Body of pancreas (tissue), 4 donors: ENCODE measurements around the gene TRAF1. TPM values are rescaled to one million over a fixed set of nuclear protein-coding genes. Genes with fewer than 3 reads are reported as not detected.

Experiments
- ATAC-seq: fragments of 150-250 bp; one replicate; pipeline ENCODE4 v1.9.1; 2016
- DNase-seq, 4 donors: peaks; one replicate each; pipeline ENCODE4 v3.0.0-alpha.2; 2019
- H3K27ac ChIP-seq, 4 donors: fragments of 200-600 bp; sonication (generic); 1 replicate in 3 of 4; 2 replicates in 1 of 4; pipeline versions ENCODE4 v1.5.1 to v1.6.1; 2016 to 2019; ENCODE audit warnings: mild to moderate bottlenecking in 1 of 4, mixed read lengths in 1 of 4, moderate library complexity in 1 of 4
- H3K27me3 ChIP-seq, 2 donors: fragments of 200-600 bp; sonication (generic); one replicate each; pipeline ENCODE4 v1.6.0; 2016; ENCODE audit warnings: mild to moderate bottlenecking in 1 of 2
- H3K36me3 ChIP-seq, 2 donors: fragments of 200-600 bp; sonication (generic); replicated peaks in 1 of 2; 2 replicates each; pipeline ENCODE4 v1.5.1; 2016; ENCODE audit warnings: low read depth in 2 of 2; ENCODE audit not compliant: insufficient read depth in 1 of 2
- H3K4me1 ChIP-seq: fragments of 200-600 bp; sonication (generic); one replicate; pipeline ENCODE4 v1.6.0; 2016
- H3K4me3 ChIP-seq, 2 donors: fragments of 200-600 bp; sonication (generic); 1 replicate in 1 of 2; 2 replicates in 1 of 2; pipeline ENCODE4 v1.5.1; 2016 to 2019
- H3K9me3 ChIP-seq, 3 donors: fragments of 200-600 bp; sonication (generic); 1 replicate in 2 of 3; 2 replicates in 1 of 3; pipeline ENCODE4 v1.5.1; 2016
- CTCF ChIP-seq, 7 experiments: fragments of 450-650 bp in 4 of 7; fragments of 200-600 bp in 3 of 7; sonication (generic) in 3 of 7; IDR thresholded peaks; one replicate each; pipeline ENCODE4 v1.5.1; 2016 to 2019; ENCODE audit warnings: antibody characterized with exemption in 7 of 7
- POLR2A ChIP-seq, 3 donors: fragments of 450-650 bp; IDR thresholded peaks; one replicate each; pipeline ENCODE4 v1.6.1; 2016; ENCODE audit warnings: antibody characterized with exemption in 3 of 3, mild to moderate bottlenecking in 2 of 3
- WGBS, 2 donors: methylation state at CpG; one replicate each; pipeline ENCODE4 v1.1.5; 2017; 5-methylcytosine and 5-hydroxymethylcytosine counted together
- intact Hi-C: fragments of 100-400 bp; cut with DNase I; formaldehyde crosslinking; loops from one replicate; pipeline ENCODE4 v1.15.1; 2023
- total RNA-seq, 2 donors: library from RNA; depleted of rRNA; stranded (reverse); fragments of >200 nt; gene quantifications; one replicate each; pipeline ENCODE4 v1.1.0, GENCODE V29; 2016

The TRAF1 gene
- total RNA-seq, 2 donors from 2014 or later, result 4.4 to 8.2 TPM

- Histone ChIP-seq H3K27me3 (no peaks in the 10 kb centered on the region), H3K4me3 (no peak overlapping the region), H3K9me3 (no peaks in the 10 kb centered on the region), H3K36me3 (no peaks in the 10 kb centered on the region), H3K4me1 (peaks cover 25% of the 10 kb centered on the region), H3K27ac (peak overlapping the region in 1 of 4 donors; percentile 30)
- DNase-seq (no peak), ATAC-seq (no peak)
- no peak for TF ChIP-seq CTCF (IDR thresholded peaks at IDR 0.05)
- TF ChIP-seq POLR2A (IDR thresholded peaks at IDR 0.05), result no peak
- intact Hi-C loops, result no loop called here
- WGBS, 2 donors, result 82% methylated on average over 6 of the region's 6 CpGs
Observed at GRCh38 chr9:120941046-120941770, 14.6 kb upstream of the TRAF1 start.

GRCh38 chr9:120940573-120940972, 14.0 kb upstream of the TRAF1 start:
- Histone ChIP-seq H3K4me3 (no peak overlapping the region), H3K27ac (no peak overlapping the region), H3K4me1 (peaks cover 32% of the 10 kb centered on the region), H3K36me3 (no peaks in the 10 kb centered on the region), H3K9me3 (no peaks in the 10 kb centered on the region), H3K27me3 (no peaks in the 10 kb centered on the region)
- 84 to 89% methylated on average over 10 of the region's 10 CpGs for WGBS, 2 donors
- TF ChIP-seq POLR2A (IDR thresholded peaks at IDR 0.05), result no peak
- TF ChIP-seq CTCF (IDR thresholded peaks at IDR 0.05), result no peak
- no peak for DNase-seq
- no peak for ATAC-seq
- intact Hi-C loops, result no loop called here

- no peaks in the 10 kb centered on the region for H3K36me3 ChIP-seq
- DNase-seq, result no peak
- H3K9me3 ChIP-seq, result no peaks in the 10 kb centered on the region
- TF ChIP-seq POLR2A (IDR thresholded peaks at IDR 0.05) (no peak), CTCF (IDR thresholded peaks at IDR 0.05) (no peak)
- peaks cover 44% of the 10 kb centered on the region for H3K4me1 ChIP-seq
- no peaks in the 10 kb centered on the region for H3K27me3 ChIP-seq
- no peak for ATAC-seq
- no peak overlapping the region for H3K27ac ChIP-seq
- 87 to 89% methylated on average over 3 of the region's 3 CpGs for WGBS, 2 donors
- intact Hi-C loops, result no loop called here
- no peak overlapping the region for H3K4me3 ChIP-seq
Observed at GRCh38 chr9:120938851-120939250, 12.3 kb upstream of the TRAF1 start.

- intact Hi-C loops, result no loop called here
- Histone ChIP-seq H3K36me3 (no peaks in the 10 kb centered on the region), H3K4me3 (no peak overlapping the region), H3K9me3 (no peaks in the 10 kb centered on the region), H3K27me3 (no peaks in the 10 kb centered on the region), H3K4me1 (peaks cover 39% of the 10 kb centered on the region), H3K27ac (no peak overlapping the region)
- ATAC-seq (no peak), DNase-seq (no peak)
- WGBS, 2 donors, result 39 to 57% methylated on average over 1 of the region's 1 CpG
- no peak for TF ChIP-seq CTCF (IDR thresholded peaks at IDR 0.05)
- no peak for TF ChIP-seq POLR2A (IDR thresholded peaks at IDR 0.05)
Observed at GRCh38 chr9:120937596-120937995, 11.0 kb upstream of the TRAF1 start.

GRCh38 chr9:120937127-120937526, 10.5 kb upstream of the TRAF1 start:
- H3K36me3 ChIP-seq, result no peaks in the 10 kb centered on the region
- H3K27ac ChIP-seq, result no peak overlapping the region
- H3K4me3 ChIP-seq, result no peak overlapping the region
- H3K9me3 ChIP-seq, result no peaks in the 10 kb centered on the region
- ATAC-seq (no peak), DNase-seq (no peak)
- H3K4me1 ChIP-seq, result peaks cover 35% of the 10 kb centered on the region
- intact Hi-C loops, result no loop called here
- 62 to 76% methylated on average over 1 of the region's 1 CpG for WGBS, 2 donors
- H3K27me3 ChIP-seq, result no peaks in the 10 kb centered on the region
- TF ChIP-seq CTCF (IDR thresholded peaks at IDR 0.05) (no peak), POLR2A (IDR thresholded peaks at IDR 0.05) (no peak)
